ENCODE results near the gene LRRC75B. TPM values are rescaled to one million over a fixed set of nuclear protein-coding genes. Genes with fewer than 3 reads are reported as not detected.
A peak's percentile ranks its signal among the peaks of the same experiment; 100 is the strongest.

LRRC75B gene
- total RNA-seq, 1 donor from 2014 or later = 5.6 TPM

- intact Hi-C loops (cut with micrococcal nuclease) = no loop called here
- no peaks in the 10 kb centered on the region for H3K27me3 ChIP-seq (ENCODE audit: low read depth)
- H3K4me1 ChIP-seq = peaks cover 15% of the 10 kb centered on the region
- H3K9me3 ChIP-seq (replicated peaks) = no peaks in the 10 kb centered on the region
- DNase-seq = no peak
- no peak overlapping the region for H3K4me3 ChIP-seq
- peaks cover 10% of the 10 kb centered on the region for H3K36me3 ChIP-seq
- no peak overlapping the region for H3K27ac ChIP-seq (replicated peaks)
- TF ChIP-seq CTCF (IDR thresholded peaks at IDR 0.05; ENCODE audit: borderline replicate concordance) = no peak
These were observed 2.2 kb downstream of the LRRC75B start for GRCh38 chr22:24590596-24591173.

- H3K27me3 ChIP-seq (ENCODE audit: low read depth) = no peaks in the 10 kb centered on the region
- peaks cover 10% of the 10 kb centered on the region for H3K36me3 ChIP-seq
These were observed 3.3 kb downstream of the LRRC75B start for GRCh38 chr22:24589518-24590030.

GRCh38 chr22:24588757-24589481 is 4.0 kb downstream of the LRRC75B start:
- H3K27me3 ChIP-seq (ENCODE audit: low read depth) = no peaks in the 10 kb centered on the region
- peaks cover 10% of the 10 kb centered on the region for H3K36me3 ChIP-seq
- intact Hi-C loops (cut with micrococcal nuclease) = no loop called here
- DNase-seq = no peak
- H3K4me1 ChIP-seq = peaks cover 24% of the 10 kb centered on the region
- H3K4me3 ChIP-seq = no peak overlapping the region
- TF ChIP-seq CTCF (IDR thresholded peaks at IDR 0.05; ENCODE audit: borderline replicate concordance) = no peak
- no peaks in the 10 kb centered on the region for H3K9me3 ChIP-seq (replicated peaks)
- peak overlapping the region; percentile 16 for H3K27ac ChIP-seq (replicated peaks)

More at GRCh38 chr22:24589518-24590030, 3.3 kb downstream of the LRRC75B start:
- Histone ChIP-seq H3K4me1 (peaks cover 17% of the 10 kb centered on the region), H3K9me3 (replicated peaks) (no peaks in the 10 kb centered on the region), H3K4me3 (no peak overlapping the region), H3K27ac (replicated peaks) (no peak overlapping the region)
- DNase-seq = no peak
- TF ChIP-seq CTCF (IDR thresholded peaks at IDR 0.05; ENCODE audit: borderline replicate concordance) = no peak
- intact Hi-C loops (cut with micrococcal nuclease) = no loop called here

- intact Hi-C loops (cut with micrococcal nuclease) = no loop called here
- no peak for DNase-seq
- H3K4me3 ChIP-seq = no peak overlapping the region
- H3K9me3 ChIP-seq (replicated peaks) = no peaks in the 10 kb centered on the region
- no peaks in the 10 kb centered on the region for H3K27me3 ChIP-seq (ENCODE audit: low read depth)
- peak overlapping the region; percentile 16 for H3K27ac ChIP-seq (replicated peaks)
- peaks cover 10% of the 10 kb centered on the region for H3K36me3 ChIP-seq
- no peak for TF ChIP-seq CTCF (IDR thresholded peaks at IDR 0.05; ENCODE audit: borderline replicate concordance)
- H3K4me1 ChIP-seq = peaks cover 25% of the 10 kb centered on the region
These were observed 4.5 kb downstream of the LRRC75B start for GRCh38 chr22:24588381-24588756.

GRCh38 chr22:24587948-24588347 is 4.9 kb downstream of the LRRC75B start:
- peaks cover 10% of the 10 kb centered on the region for H3K36me3 ChIP-seq
- intact Hi-C loops (cut with micrococcal nuclease) = no loop called here

More at GRCh38 chr22:24587948-24588347, 4.9 kb downstream of the LRRC75B start:
- Histone ChIP-seq H3K9me3 (replicated peaks) (no peaks in the 10 kb centered on the region), H3K4me3 (no peak overlapping the region), H3K27me3 (ENCODE audit: low read depth) (no peaks in the 10 kb centered on the region), H3K27ac (replicated peaks) (no peak overlapping the region), H3K4me1 (peaks cover 27% of the 10 kb centered on the region)
- TF ChIP-seq CTCF (IDR thresholded peaks at IDR 0.05; ENCODE audit: borderline replicate concordance) = no peak
- no peak for DNase-seq
